Measurements from ENCODE around the gene SPDYE1.
"Not testable (repeated sequence)": the region's sequence is repeated elsewhere in the genome, so short reads cannot be mapped to it uniquely, and the experiment has no call there.

GRCh38 chr7:44039800-44040492 lies 42.2 kb downstream of the SPDYE1 start:
- TF ChIP-seq CTCF (optimal IDR thresholded peaks at IDR 0.05 in 1 of 3, IDR thresholded peaks at IDR 0.05 in 1 of 3, conservative IDR thresholded peaks at IDR 0.05 in 1 of 3; ENCODE audit: extremely low read depth in 1 of 3, insufficient read depth in 2 of 3, low read length in 3 of 3); EZH2 (IDR thresholded peaks at IDR 0.05; ENCODE audit: low read length): not testable (repeated sequence)

All from keratinocyte (primary cell).